Liver (tissue), 9 donors: ENCODE data around the gene HEG1. TPM values are rescaled to one million over a fixed set of nuclear protein-coding genes. Genes with fewer than 3 reads are reported as not detected.

Source experiments
- DNase-seq: peaks from one replicate; pipeline ENCODE4 v3.0.0-alpha.2; 2017; ENCODE audit warnings: low spot score
- H3K27ac ChIP-seq, 2 donors: one replicate each; pipeline ENCODE4 v1.7.0; 2013; ENCODE audit warnings: inconsistent platforms in 2 of 2, low read length in 2 of 2, control low read depth in 1 of 2, low read depth in 1 of 2, mild to moderate bottlenecking in 1 of 2
- H3K27me3 ChIP-seq, 4 donors: one replicate each; pipeline versions ENCODE4 v1.6.1 to v1.7.0; 2013; ENCODE audit warnings: low read length in 3 of 4, inconsistent platforms in 1 of 4, mild to moderate bottlenecking in 1 of 4, moderate library complexity in 1 of 4; ENCODE audit not compliant: control insufficient read depth in 4 of 4, insufficient read depth in 4 of 4
- H3K36me3 ChIP-seq, 4 donors: one replicate each; pipeline versions ENCODE4 v1.6.1 to v1.7.0; 2013; ENCODE audit warnings: low read length in 3 of 4, mild to moderate bottlenecking in 3 of 4, low read depth in 1 of 4, moderate library complexity in 1 of 4; ENCODE audit not compliant: control insufficient read depth in 4 of 4, insufficient read depth in 3 of 4
- H3K4me1 ChIP-seq, 4 donors: one replicate each; pipeline versions ENCODE4 v1.6.1 to v1.7.0; 2013; ENCODE audit warnings: low read length in 3 of 4, mild to moderate bottlenecking in 3 of 4, moderate library complexity in 1 of 4; ENCODE audit not compliant: control insufficient read depth in 4 of 4, insufficient read depth in 4 of 4
- H3K4me3 ChIP-seq, 3 donors: one replicate each; pipeline versions ENCODE4 v1.6.1 to v1.7.0; 2013; ENCODE audit warnings: low read length in 3 of 3, control low read depth in 1 of 3, low read depth in 1 of 3, mild to moderate bottlenecking in 1 of 3
- H3K9ac ChIP-seq, 2 donors: one replicate each; pipeline ENCODE4 v1.7.0; 2013; ENCODE audit warnings: low read length in 2 of 2, mild to moderate bottlenecking in 2 of 2, moderate library complexity in 2 of 2, control low read depth in 1 of 2, low read depth in 1 of 2
- H3K9me3 ChIP-seq, 4 donors: one replicate each; pipeline versions ENCODE4 v1.6.1 to v1.7.0; 2013; ENCODE audit warnings: low read length in 3 of 4; ENCODE audit not compliant: control insufficient read depth in 4 of 4
- CTCF ChIP-seq: fragments of 150-350 bp; IDR thresholded peaks from 2 replicates; pipeline ENCODE4 v1.5.1; 2017; ENCODE audit warnings: improper control_type of control experiment, low read depth, low read length; ENCODE audit not compliant: missing input control
- EGR1 ChIP-seq, 2 donors: IDR thresholded peaks; 2 replicates each; pipeline ENCODE4 v1.6.1; 2016 to 2018; ENCODE audit warnings: antibody characterized with exemption in 2 of 2, low read depth in 2 of 2
- FOXA1 ChIP-seq: IDR thresholded peaks from 2 replicates; pipeline ENCODE4 v1.6.1; 2016; ENCODE audit warnings: antibody characterized with exemption
- FOXA2 ChIP-seq: IDR thresholded peaks from 2 replicates; pipeline ENCODE4 v1.6.1; 2016; ENCODE audit warnings: antibody characterized with exemption
- GABPA ChIP-seq, 2 donors: IDR thresholded peaks in 1 of 2; conservative IDR thresholded peaks in 1 of 2; 2 replicates each; pipeline ENCODE4 v1.6.1; 2016; ENCODE audit warnings: antibody characterized with exemption in 2 of 2, mild to moderate bottlenecking in 1 of 2, moderate library complexity in 1 of 2
- HNF4A ChIP-seq, 2 donors: conservative IDR thresholded peaks; 2 replicates each; pipeline ENCODE4 v1.6.1; 2016; ENCODE audit warnings: antibody characterized with exemption in 2 of 2, mild to moderate bottlenecking in 2 of 2
- HNF4G ChIP-seq: IDR thresholded peaks from 2 replicates; pipeline ENCODE4 v1.6.1; 2016; ENCODE audit warnings: antibody characterized with exemption
- JUND ChIP-seq, 2 donors: IDR thresholded peaks; 2 replicates each; pipeline ENCODE4 v1.6.1; 2016; ENCODE audit warnings: antibody characterized with exemption in 2 of 2
- MAX ChIP-seq: IDR thresholded peaks from 2 replicates; pipeline ENCODE4 v1.6.1; 2016; ENCODE audit warnings: antibody characterized with exemption
- NR2F2 ChIP-seq: IDR thresholded peaks from 2 replicates; pipeline ENCODE4 v1.6.1; 2016; ENCODE audit warnings: antibody characterized with exemption
- RAD21 ChIP-seq, 2 donors: IDR thresholded peaks; 2 replicates each; pipeline ENCODE4 v1.6.1; 2016; ENCODE audit warnings: antibody characterized with exemption in 2 of 2, mild to moderate bottlenecking in 2 of 2
- RXRA ChIP-seq, 2 donors: IDR thresholded peaks; 2 replicates each; pipeline ENCODE4 v1.6.1; 2017 to 2018; ENCODE audit warnings: antibody characterized with exemption in 2 of 2, mild to moderate bottlenecking in 1 of 2
- SP1 ChIP-seq: IDR thresholded peaks from 2 replicates; pipeline ENCODE4 v1.6.1; 2018; ENCODE audit warnings: antibody characterized with exemption, mild to moderate bottlenecking
- TAF1 ChIP-seq: conservative IDR thresholded peaks from 2 replicates; pipeline ENCODE4 v1.6.1; 2016; ENCODE audit warnings: antibody characterized with exemption, mild to moderate bottlenecking
- YY1 ChIP-seq: IDR thresholded peaks from 2 replicates; pipeline ENCODE4 v1.6.1; 2016; ENCODE audit warnings: antibody characterized with exemption, mild to moderate bottlenecking
- ZBTB33 ChIP-seq: IDR thresholded peaks from 2 replicates; pipeline ENCODE4 v1.6.1; 2016; ENCODE audit warnings: antibody characterized with exemption
- WGBS: extraction: QIAGEN DNeasy Blood & Tissue Kit; methylation state at CpG from one replicate; pipeline ENCODE4 v1.1.7; 2013; 5-methylcytosine and 5-hydroxymethylcytosine counted together
- polyA plus RNA-seq, 2 donors: library from polyadenylated mRNA; stranded (reverse) in 1 of 2; unstranded in 1 of 2; fragments of 200-250 nt in 1 of 2; fragments of >200 nt in 1 of 2; fragmentation: Nextera tagmentation in 1 of 2; extraction: Ambion mirVana in 1 of 2; gene quantifications; one replicate each; pipeline versions ENCODE4 v1.2.1 to v1.2.3, GENCODE V29; 2013 to 2015
- total RNA-seq, 2 donors: library from RNA; depleted of rRNA; stranded (reverse); fragments of >200 nt; gene quantifications; one replicate each; pipeline ENCODE4 v1.2.3, GENCODE V29; 2014
- TF ChIP-seq, protein P1 (sequence below): IDR thresholded peaks from 2 replicates; pipeline ENCODE4 v1.6.1; 2016; ENCODE audit warnings: antibody characterized with exemption, mild to moderate bottlenecking
- TF ChIP-seq, protein P2 (sequence below): IDR thresholded peaks from 2 replicates; pipeline ENCODE4 v1.6.1; 2016; ENCODE audit warnings: antibody characterized with exemption
- donor health status: healthy.
- donor health status: healthy.
- donor health status: healthy.
- donor health status: healthy.
- donor health status: healthy.

The HEG1 gene
- total and polyA plus RNA-seq, 4 donors, result 1.4 to 16.0 (median 5.3) TPM

GRCh38 chr3:125033616-125034015 lies 22.2 kb downstream of the HEG1 start:
- WGBS, result 97% methylated on average over 14 of the region's 14 CpGs
- Histone ChIP-seq H3K27ac (no peak overlapping the region), H3K4me3 (no peak overlapping the region), H3K9ac (no peak overlapping the region), H3K9me3 (no peaks in the 10 kb centered on the region), H3K4me1 (peaks cover 0 to 5% (median 2%) of the 10 kb centered on the region in 4 donors), H3K27me3 (no peaks in the 10 kb centered on the region), H3K36me3 (peaks cover 0 to 3% (median 0%) of the 10 kb centered on the region in 4 donors)
- TF ChIP-seq FOXA1, result no peak
- TF ChIP-seq TAF1, result no peak
- no peak for TF ChIP-seq MAX
- TF ChIP-seq JUND (IDR thresholded peaks at IDR 0.05), result no peak
- TF ChIP-seq RAD21 (IDR thresholded peaks at IDR 0.05), result no peak
- no peak for TF ChIP-seq CTCF
- TF ChIP-seq SP1, result no peak
- no peak for TF ChIP-seq HNF4A (conservative IDR thresholded peaks at IDR 0.05)
- no peak for TF ChIP-seq NR2F2
- TF ChIP-seq, protein P1, sequence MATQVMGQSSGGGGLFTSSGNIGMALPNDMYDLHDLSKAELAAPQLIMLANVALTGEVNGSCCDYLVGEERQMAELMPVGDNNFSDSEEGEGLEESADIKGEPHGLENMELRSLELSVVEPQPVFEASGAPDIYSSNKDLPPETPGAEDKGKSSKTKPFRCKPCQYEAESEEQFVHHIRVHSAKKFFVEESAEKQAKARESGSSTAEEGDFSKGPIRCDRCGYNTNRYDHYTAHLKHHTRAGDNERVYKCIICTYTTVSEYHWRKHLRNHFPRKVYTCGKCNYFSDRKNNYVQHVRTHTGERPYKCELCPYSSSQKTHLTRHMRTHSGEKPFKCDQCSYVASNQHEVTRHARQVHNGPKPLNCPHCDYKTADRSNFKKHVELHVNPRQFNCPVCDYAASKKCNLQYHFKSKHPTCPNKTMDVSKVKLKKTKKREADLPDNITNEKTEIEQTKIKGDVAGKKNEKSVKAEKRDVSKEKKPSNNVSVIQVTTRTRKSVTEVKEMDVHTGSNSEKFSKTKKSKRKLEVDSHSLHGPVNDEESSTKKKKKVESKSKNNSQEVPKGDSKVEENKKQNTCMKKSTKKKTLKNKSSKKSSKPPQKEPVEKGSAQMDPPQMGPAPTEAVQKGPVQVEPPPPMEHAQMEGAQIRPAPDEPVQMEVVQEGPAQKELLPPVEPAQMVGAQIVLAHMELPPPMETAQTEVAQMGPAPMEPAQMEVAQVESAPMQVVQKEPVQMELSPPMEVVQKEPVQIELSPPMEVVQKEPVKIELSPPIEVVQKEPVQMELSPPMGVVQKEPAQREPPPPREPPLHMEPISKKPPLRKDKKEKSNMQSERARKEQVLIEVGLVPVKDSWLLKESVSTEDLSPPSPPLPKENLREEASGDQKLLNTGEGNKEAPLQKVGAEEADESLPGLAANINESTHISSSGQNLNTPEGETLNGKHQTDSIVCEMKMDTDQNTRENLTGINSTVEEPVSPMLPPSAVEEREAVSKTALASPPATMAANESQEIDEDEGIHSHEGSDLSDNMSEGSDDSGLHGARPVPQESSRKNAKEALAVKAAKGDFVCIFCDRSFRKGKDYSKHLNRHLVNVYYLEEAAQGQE, result no peak
- TF ChIP-seq YY1, result no peak
- TF ChIP-seq, protein P2, sequence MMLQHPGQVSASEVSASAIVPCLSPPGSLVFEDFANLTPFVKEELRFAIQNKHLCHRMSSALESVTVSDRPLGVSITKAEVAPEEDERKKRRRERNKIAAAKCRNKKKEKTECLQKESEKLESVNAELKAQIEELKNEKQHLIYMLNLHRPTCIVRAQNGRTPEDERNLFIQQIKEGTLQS, result no peak
- no peak for TF ChIP-seq HNF4G
- no peak for TF ChIP-seq ZBTB33
- no peak for TF ChIP-seq EGR1 (IDR thresholded peaks at IDR 0.05; ENCODE audit: low read depth in 2 of 2)
- no peak for TF ChIP-seq FOXA2
- no peak for TF ChIP-seq RXRA (IDR thresholded peaks at IDR 0.05)
- no peak for DNase-seq

DNA sequence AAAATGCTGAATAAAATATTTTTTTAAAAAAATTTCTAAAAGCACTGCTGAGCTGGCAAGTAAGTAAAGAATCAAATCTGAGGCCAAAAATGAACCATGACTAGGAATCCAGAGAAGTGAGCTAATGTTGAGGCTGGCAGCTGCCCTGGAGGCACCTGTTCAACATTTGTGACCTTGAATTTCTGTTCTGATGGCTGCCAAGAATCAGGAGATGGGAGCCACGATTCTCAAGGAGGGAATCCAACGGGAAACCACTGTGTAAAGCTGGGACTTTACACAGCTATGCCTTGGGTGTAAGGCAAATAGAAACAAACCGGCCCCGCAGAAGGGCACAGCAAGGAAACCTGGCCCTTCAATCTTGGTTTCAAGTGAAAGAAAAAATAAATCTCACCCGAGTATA lies 22.7 kb downstream of the HEG1 start:
- Histone ChIP-seq H3K4me1 (peaks cover 0 to 5% (median 2%) of the 10 kb centered on the region in 4 donors), H3K27me3 (no peaks in the 10 kb centered on the region), H3K36me3 (peaks cover 0 to 7% (median 0%) of the 10 kb centered on the region in 4 donors), H3K4me3 (no peak overlapping the region), H3K9me3 (no peaks in the 10 kb centered on the region), H3K9ac (no peak overlapping the region), H3K27ac (no peak overlapping the region)
- WGBS, result 82% methylated on average over 5 of the region's 5 CpGs
- no peak for TF ChIP-seq MAX
- TF ChIP-seq CTCF, result no peak
- TF ChIP-seq, protein P1, result no peak
- no peak for TF ChIP-seq TAF1
- no peak for TF ChIP-seq FOXA2
- no peak for TF ChIP-seq HNF4A (conservative IDR thresholded peaks at IDR 0.05)
- no peak for TF ChIP-seq EGR1 (IDR thresholded peaks at IDR 0.05; ENCODE audit: low read depth in 2 of 2)
- TF ChIP-seq RXRA (IDR thresholded peaks at IDR 0.05), result no peak
- no peak for TF ChIP-seq JUND (IDR thresholded peaks at IDR 0.05)
- no peak for TF ChIP-seq SP1
- TF ChIP-seq HNF4G, result no peak
- no peak for TF ChIP-seq GABPA (IDR thresholded peaks at IDR 0.05 in 1 of 2, conservative IDR thresholded peaks at IDR 0.05 in 1 of 2)
- no peak for DNase-seq
